Spleen (tissue), 11 donors: ENCODE measurements around the gene CCR9. TPM values are rescaled to one million over a fixed set of nuclear protein-coding genes. Genes with fewer than 3 reads are reported as not detected.

ENCODE experiments used
- DNase-seq: peaks from one replicate; pipeline ENCODE4 v3.0.0-alpha.2; 2020
- H3K27ac ChIP-seq, 8 donors: fragments of 200-600 bp; sonication (generic) in 7 of 8; 1 replicate in 4 of 8; 2 replicates in 4 of 8; pipeline versions ENCODE4 v1.5.0 to v1.8.0; 2016 to 2021; ENCODE audit warnings: inconsistent platforms in 4 of 8, mild to moderate bottlenecking in 4 of 8, moderate library complexity in 1 of 8
- H3K27me3 ChIP-seq, 7 donors: fragments of 200-600 bp; sonication (generic) in 6 of 7; replicated peaks in 1 of 7; 1 replicate in 4 of 7; 2 replicates in 3 of 7; pipeline versions ENCODE4 v1.5.0 to v1.8.0; 2016 to 2021; ENCODE audit warnings: inconsistent platforms in 3 of 7, mild to moderate bottlenecking in 1 of 7
- H3K36me3 ChIP-seq, 6 donors: fragments of 200-600 bp; sonication (generic) in 5 of 6; 1 replicate in 4 of 6; 2 replicates in 2 of 6; pipeline versions ENCODE4 v1.5.0 to v1.8.0; 2016 to 2021; ENCODE audit warnings: inconsistent platforms in 2 of 6
- H3K4me1 ChIP-seq, 6 donors: fragments of 200-600 bp; sonication (generic) in 5 of 6; 1 replicate in 3 of 6; 2 replicates in 3 of 6; pipeline versions ENCODE4 v1.5.0 to v1.8.0; 2016 to 2021; ENCODE audit warnings: inconsistent platforms in 3 of 6
- H3K4me3 ChIP-seq, 8 donors: fragments of 200-600 bp; sonication (generic) in 7 of 8; 1 replicate in 4 of 8; 2 replicates in 4 of 8; pipeline versions ENCODE4 v1.5.0 to v1.8.0; 2016 to 2021; ENCODE audit warnings: inconsistent platforms in 4 of 8, mild to moderate bottlenecking in 4 of 8, moderate library complexity in 2 of 8
- H3K9me3 ChIP-seq, 8 donors: fragments of 200-600 bp; sonication (generic) in 7 of 8; 1 replicate in 4 of 8; 2 replicates in 4 of 8; pipeline versions ENCODE4 v1.5.0 to v1.8.0; 2016 to 2021; ENCODE audit warnings: inconsistent platforms in 4 of 8
- CTCF ChIP-seq, 11 experiments: fragments of 200-600 bp in 7 of 11; fragments of 450-650 bp in 4 of 11; sonication (generic) in 4 of 11; IDR thresholded peaks in 8 of 11; conservative IDR thresholded peaks in 3 of 11; 1 replicate in 7 of 11; 2 replicates in 4 of 11; pipeline versions ENCODE4 v1.4.0 to v1.8.0; 2016 to 2021; ENCODE audit warnings: antibody characterized with exemption in 11 of 11, inconsistent platforms in 4 of 11, mild to moderate bottlenecking in 1 of 11
- POLR2A ChIP-seq, 3 donors: fragments of 450-650 bp; IDR thresholded peaks; one replicate each; pipeline ENCODE4 v1.5.1; 2017; ENCODE audit warnings: antibody characterized with exemption in 3 of 3, mild to moderate bottlenecking in 1 of 3
- POLR2AphosphoS5 ChIP-seq, 3 donors: sonication (generic); formaldehyde crosslinking; IDR thresholded peaks; one replicate each; pipeline ENCODE4 v1.5.1; 2017; ENCODE audit warnings: antibody characterized with exemption in 3 of 3
- whole genome bisulfite sequencing, 5 donors: extraction: QIAGEN DNeasy Blood & Tissue Kit in 3 of 5; methylation state at CpG; one replicate each; pipeline versions ENCODE4 v1.1.5 to v1.1.7; 2013 to 2018; 5-methylcytosine and 5-hydroxymethylcytosine counted together
- intact Hi-C: fragments of 100-400 bp; cut with DNase I; formaldehyde crosslinking; loops from one replicate; pipeline ENCODE4 v1.15.0; 2023; ENCODE audit warnings: low total_unique reads
- polyA plus RNA-seq, 3 donors: library from polyadenylated mRNA; stranded (reverse); fragments of 200-250 nt; gene quantifications; one replicate each; pipeline ENCODE4 v1.2.1, GENCODE V29; 2013
- total RNA-seq, 7 donors: library from RNA; depleted of rRNA in 3 of 7; stranded (reverse); fragments of >200 nt in 3 of 7; fragmentation: NEBNext Ultra II Directional in 4 of 7; extraction: Animal tissue kit (Norgen Biotek cat#: 25700) in 4 of 7; gene quantifications; one replicate each; pipeline versions ENCODE4 v1.1.0 to v1.2.1, GENCODE V29; 2016 to 2021
- donor health status: healthy with polysubstance abuse.
- donor health status: DM: no; HTN: no; CAD: no; lungs with moderate emphysema.
- donor health status: DM: no; HTN: no; CAD: no.
- donor health status: Bipolar disorder and iron deficiency.
- donor health status: healthy.
- donor health status: DM: no; HTN: no; CAD: no.
- donor health status: DM: yes; HTN: yes; CAD: no.

CCR9 gene
- total and polyA plus RNA-seq, 10 donors: 1.1 to 3.6 (median 1.5) TPM

- Histone ChIP-seq H3K4me1 (peaks cover 0 to 50% (median 15%) of the 10 kb centered on the region in 6 donors), H3K27ac (peak overlapping the region in 1 of 8 donors; percentile 1), H3K27me3 (no peaks in the 10 kb centered on the region), H3K36me3 (no peaks in the 10 kb centered on the region), H3K4me3 (no peak overlapping the region), H3K9me3 (no peaks in the 10 kb centered on the region)
- WGBS, 5 donors: 52 to 66% (median 59%) methylated on average over 3 of the region's 3 CpGs
- DNase-seq: no peak
- intact Hi-C loops: no loop called here
- TF ChIP-seq POLR2AphosphoS5 (IDR thresholded peaks at IDR 0.05): no peak
- no peak for TF ChIP-seq CTCF (IDR thresholded peaks at IDR 0.05 in 8 of 11, conservative IDR thresholded peaks at IDR 0.05 in 3 of 11)
- no peak for TF ChIP-seq POLR2A (IDR thresholded peaks at IDR 0.05)
These were observed 16.7 kb upstream of the CCR9 start for GRCh38 chr3:45869638-45870037.

GRCh38 chr3:45870099-45870498, 16.2 kb upstream of the CCR9 start:
- Histone ChIP-seq H3K27me3 (no peaks in the 10 kb centered on the region), H3K27ac (peak overlapping the region in 1 of 8 donors; percentile 1), H3K4me1 (peaks cover 0 to 46% (median 14%) of the 10 kb centered on the region in 6 donors), H3K9me3 (no peaks in the 10 kb centered on the region), H3K4me3 (no peak overlapping the region), H3K36me3 (no peaks in the 10 kb centered on the region)
- TF ChIP-seq CTCF (IDR thresholded peaks at IDR 0.05 in 8 of 11, conservative IDR thresholded peaks at IDR 0.05 in 3 of 11) (no peak), POLR2AphosphoS5 (IDR thresholded peaks at IDR 0.05) (peak in 1 of 3 donors; percentile 27), POLR2A (IDR thresholded peaks at IDR 0.05) (no peak)
- intact Hi-C loops: no loop called here
- peak; percentile 81 for DNase-seq
- 32 to 52% (median 41%) methylated on average over 4 of the region's 4 CpGs for WGBS, 5 donors

GRCh38 chr3:45871780-45872179, 14.6 kb upstream of the CCR9 start:
- Histone ChIP-seq H3K27ac (no peak overlapping the region), H3K27me3 (no peaks in the 10 kb centered on the region), H3K4me1 (peaks cover 0 to 35% (median 12%) of the 10 kb centered on the region in 6 donors), H3K36me3 (no peaks in the 10 kb centered on the region), H3K9me3 (no peaks in the 10 kb centered on the region), H3K4me3 (no peak overlapping the region)
- no peak for DNase-seq
- intact Hi-C loops: no loop called here
- 66 to 84% (median 77%) methylated on average over 6 of the region's 6 CpGs for WGBS, 5 donors
- TF ChIP-seq POLR2AphosphoS5 (IDR thresholded peaks at IDR 0.05) (no peak), CTCF (IDR thresholded peaks at IDR 0.05 in 8 of 11, conservative IDR thresholded peaks at IDR 0.05 in 3 of 11) (no peak), POLR2A (IDR thresholded peaks at IDR 0.05) (no peak)

GRCh38 chr3:45872569-45872968, 13.8 kb upstream of the CCR9 start:
- Histone ChIP-seq H3K9me3 (no peaks in the 10 kb centered on the region), H3K4me3 (no peak overlapping the region), H3K27me3 (no peaks in the 10 kb centered on the region), H3K27ac (no peak overlapping the region), H3K4me1 (peaks cover 0 to 35% (median 11%) of the 10 kb centered on the region in 6 donors), H3K36me3 (no peaks in the 10 kb centered on the region)
- 58 to 81% (median 67%) methylated on average over 2 of the region's 2 CpGs for WGBS, 5 donors
- no peak for TF ChIP-seq POLR2AphosphoS5 (IDR thresholded peaks at IDR 0.05)
- TF ChIP-seq POLR2A (IDR thresholded peaks at IDR 0.05): no peak
- TF ChIP-seq CTCF (IDR thresholded peaks at IDR 0.05 in 8 of 11, conservative IDR thresholded peaks at IDR 0.05 in 3 of 11): no peak
- DNase-seq: no peak
- intact Hi-C loops: no loop called here
